HUDEP-2 (cell line): Measurements from ENCODE around the gene DGAT2.

Experiments
- DNase-seq, 76 experiments: peaks; one replicate each; lab custom pipeline; 2025; ENCODE audit not compliant: unreplicated experiment in 76 of 76; lab: John Stamatoyannopoulos, UW

Gene DGAT2

DNA sequence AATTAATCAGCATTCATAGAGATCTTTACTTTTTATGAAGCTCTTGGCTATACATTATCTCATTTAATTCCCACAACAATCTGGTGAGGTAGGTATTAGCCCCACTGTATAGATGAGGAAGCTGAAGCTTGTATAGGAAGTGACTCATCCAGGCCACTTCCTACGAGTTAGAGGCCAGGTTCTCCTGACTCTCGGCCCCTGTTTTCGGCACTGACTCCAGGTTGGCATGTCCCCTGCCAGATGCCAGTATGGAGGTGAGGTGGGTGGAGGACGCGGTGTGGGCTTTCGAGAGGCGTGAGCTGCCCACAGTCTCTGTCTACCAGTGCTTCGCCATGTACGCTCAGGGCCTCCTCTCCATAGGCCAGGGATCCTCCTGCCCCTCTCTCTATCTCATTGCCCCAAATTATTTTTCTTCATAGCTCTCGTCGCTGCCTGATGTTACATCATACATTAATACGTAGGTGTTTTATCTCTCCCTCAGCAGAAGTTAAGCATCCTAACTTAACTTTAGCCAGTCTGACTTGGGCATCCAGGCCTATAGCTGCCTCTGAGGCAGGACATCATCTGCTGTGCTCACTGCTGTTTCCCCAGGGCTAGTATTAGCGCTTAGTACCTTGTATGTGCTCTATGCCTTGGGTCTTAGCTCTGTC is 9.0 kb downstream of the DGAT2 start:
- no peak for DNase-seq

DNA sequence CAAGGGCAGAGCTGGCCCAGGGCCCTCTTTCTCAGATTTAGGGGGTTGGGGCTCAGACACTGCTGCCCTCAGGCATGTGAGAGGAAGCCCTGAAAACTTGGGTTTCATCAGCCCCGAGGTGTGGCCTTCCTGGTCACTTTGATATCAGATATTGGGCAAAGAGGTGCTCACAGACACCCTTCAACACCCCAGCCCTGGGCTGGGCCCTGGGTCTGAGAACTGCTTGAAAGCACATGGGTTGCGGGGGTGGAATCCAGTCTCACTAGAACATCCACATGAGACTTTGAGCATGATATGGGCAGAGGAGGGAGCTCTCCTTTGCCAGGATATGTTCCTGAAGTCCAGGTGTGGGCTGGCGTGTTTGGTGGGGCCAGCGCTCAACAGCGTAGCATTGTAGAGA is 10.4 kb downstream of the DGAT2 start:
- DNase-seq: no peak

DNA sequence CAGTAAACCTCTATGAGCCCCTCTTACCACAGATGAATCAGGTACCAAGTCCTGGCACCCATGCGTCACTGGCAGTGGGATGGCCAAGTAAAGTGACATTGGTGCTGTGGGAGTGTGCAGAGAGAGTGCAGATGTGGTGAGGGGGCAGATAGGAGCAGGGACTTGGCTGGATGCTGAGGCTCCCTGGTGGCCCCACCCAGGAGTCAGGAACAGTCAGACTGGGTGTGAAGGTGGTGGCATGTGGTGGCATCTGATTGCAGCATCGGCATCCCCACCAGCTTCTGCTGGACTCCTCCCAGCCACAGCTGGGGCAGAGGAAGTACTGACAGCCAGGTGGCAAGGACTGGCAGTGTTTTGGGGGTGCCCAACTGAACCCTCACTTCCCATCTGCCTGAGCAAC is 11.4 kb downstream of the DGAT2 start:
- peak in 54 of 76 experiments; percentile 8 to 82 (median 50) for DNase-seq

DNA sequence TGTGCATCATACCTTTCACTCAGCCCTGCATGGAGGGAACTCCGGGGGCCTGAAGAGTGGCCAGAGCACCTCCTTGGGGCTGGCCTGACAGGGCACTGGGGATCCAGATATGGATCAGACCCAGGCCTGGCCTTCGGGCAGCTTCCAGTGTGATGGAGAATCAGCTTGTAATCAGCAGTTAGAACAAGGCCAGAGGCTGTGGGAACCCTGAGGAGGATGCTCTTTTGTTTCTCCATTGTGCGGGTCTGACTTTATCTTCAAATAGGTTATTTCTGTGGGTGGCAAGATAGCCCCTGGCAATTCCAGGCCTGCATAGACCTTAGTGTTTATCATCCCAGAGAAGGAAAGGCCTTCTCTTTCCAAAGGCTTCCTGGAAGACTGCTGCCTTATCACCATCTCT is 12.3 kb downstream of the DGAT2 start:
- no peak for DNase-seq

DNA sequence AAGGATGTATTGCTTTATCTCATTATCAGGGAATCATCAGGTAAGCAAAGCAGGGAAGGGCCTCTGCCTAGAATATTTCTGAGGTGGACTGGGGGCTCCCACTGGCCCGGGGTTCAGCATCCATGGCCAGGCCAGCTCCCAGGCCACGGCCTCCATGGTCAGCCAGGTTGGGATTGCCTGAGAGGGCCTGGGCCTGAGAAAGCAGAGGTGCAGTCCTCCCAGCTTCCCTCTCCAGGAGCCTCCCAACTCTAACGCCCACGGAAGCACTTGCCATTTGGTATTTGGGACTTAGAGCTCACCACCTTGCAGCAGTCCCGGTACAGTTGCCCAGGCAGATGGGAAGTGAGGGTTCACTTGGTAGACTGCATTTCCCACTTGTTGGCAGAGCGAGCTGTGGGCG is 12.7 kb downstream of the DGAT2 start:
- no peak for DNase-seq

DNA sequence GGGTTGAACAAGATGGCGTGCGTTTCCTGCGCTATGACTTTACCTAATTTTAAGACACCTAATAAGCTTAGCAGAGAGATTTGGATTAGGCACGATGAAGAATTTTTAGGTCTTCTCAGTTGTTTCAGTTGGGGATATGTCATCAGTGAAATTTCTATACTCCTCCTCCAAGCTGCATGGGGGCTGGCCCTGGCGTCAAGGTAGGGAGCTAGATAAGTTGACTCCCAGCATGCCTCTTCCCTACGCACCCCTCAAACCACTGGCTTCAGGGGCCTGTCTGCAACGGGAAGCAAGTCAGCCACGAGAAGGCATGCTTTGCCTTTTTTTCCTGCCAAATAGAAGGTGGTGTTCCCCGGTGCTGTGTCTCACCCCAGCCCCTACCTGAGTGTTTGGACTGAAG is 13.3 kb downstream of the DGAT2 start:
- DNase-seq: no peak

DNA sequence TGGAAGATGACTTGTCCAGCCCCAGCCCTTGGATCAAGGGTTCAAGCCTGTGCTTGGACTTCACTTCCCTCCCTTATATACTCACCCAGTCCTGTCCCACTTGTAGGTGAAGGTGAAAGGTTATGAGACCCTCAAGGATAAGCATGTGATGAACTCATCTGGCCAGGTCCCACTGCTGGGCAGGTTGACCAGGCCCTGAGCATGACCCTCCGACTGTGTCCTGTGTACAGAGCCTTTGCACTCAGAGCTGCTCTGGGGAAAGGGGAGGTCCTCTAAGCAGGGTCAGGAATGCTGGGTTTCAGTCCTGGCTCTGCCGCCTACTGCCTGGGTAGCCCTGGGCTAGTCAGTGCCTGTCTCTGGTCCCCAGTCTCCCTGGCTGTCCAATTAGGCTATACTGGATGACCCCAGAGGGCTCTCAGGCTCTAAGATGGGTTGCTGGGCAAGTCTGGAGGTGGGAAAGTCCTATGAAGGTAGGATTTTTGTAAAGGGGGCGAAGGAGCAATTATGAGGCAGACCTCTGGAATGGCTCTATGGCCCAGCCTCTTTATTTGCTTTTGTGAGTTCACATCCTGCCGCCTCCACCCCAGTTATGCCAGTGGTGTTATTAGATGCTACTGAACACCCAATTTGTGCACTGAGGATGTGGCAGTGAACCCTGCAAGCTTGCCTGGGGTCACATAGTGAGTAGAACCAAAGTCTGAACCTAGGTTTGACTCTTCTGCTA is 14.1 kb downstream of the DGAT2 start:
- no peak for DNase-seq

DNA sequence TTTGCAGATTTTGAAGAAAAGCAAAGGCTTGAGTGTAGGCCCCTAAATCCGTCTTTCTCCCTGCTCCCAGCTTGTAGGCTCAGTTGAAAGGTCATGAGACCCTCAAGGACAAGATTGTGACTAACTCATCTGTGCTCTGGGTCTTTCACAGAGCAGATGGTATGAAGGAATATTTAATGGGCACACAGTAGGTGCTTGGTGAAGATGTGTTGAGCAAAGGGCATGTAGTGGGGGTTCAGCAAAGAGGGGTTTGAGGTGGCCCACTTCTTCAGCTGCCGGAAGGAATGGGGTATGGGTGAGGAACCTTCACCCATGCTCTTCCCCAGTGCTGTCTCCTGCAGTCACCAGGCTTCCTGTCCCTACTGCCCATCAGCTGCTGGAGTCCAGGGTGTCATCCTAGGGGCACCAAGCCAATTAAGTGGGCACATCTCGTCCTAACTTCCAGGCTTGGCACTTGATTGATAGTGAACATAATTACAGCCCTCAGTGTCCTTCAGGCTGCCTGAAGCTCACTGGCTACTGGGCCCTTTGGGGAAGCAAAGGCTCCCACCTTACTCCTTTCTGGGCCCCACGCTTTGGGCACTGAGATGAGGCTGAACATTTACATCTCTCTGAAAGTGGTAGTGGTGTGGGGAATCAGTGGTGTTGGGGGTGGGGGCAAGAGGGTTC is 15.0 kb downstream of the DGAT2 start:
- no peak for DNase-seq

DNA sequence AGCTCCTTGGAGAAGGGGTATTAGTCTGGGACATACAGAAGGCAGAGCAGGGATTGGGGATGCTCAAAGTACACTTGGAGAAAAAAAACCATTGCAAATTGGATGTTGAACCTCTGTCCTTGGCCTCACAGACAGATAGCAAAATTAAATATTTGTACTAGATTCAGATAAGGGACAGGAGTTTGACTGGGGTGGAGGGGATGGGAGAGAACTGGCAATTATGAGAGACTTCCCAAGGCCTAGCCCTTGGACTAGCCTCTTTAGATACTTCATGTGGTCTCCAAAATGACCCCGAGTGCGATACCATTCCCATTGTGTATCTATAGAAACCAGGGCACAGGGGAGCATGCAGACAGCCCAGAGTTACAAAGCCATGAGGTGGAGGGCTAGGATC is 15.5 kb downstream of the DGAT2 start:
- no peak for DNase-seq

DNA sequence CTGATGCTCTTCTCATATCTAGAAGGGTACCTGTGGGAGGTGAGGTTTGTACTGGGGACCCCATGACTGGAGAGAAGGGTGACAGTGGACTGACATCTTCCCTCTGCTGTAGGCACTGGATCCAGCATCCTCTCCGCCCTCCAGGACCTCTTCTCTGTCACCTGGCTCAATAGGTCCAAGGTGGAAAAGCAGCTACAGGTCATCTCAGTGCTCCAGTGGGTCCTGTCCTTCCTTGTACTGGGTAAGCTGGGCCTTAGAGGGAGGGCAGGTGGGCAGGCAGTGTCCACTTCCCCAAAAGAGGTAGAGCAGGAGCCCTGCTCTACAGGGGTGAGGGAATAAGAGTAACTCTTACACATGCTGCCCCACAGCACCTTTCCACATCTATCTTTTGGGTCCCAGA is 15.9 kb downstream of the DGAT2 start:
- no peak for DNase-seq

DNA sequence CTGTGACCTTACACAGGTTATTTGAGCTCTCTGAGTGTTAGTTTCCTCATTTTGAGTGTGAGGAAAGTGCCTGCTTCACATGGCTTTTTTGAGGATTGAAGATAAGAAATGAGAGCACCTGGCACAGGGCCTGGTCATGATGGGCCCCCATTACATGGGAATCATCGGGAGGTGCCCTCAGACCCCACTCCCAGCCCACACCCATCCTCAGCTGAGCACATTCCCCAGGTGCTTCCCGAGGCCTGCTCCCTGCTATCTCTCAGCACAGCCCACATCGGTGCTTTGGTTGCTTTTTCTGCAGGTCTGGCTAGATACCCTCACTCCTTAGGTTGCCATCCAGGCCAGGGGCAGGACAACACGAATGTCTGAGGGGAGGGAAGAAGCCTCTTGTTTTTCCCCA is 16.6 kb downstream of the DGAT2 start:
- no peak for DNase-seq

DNA sequence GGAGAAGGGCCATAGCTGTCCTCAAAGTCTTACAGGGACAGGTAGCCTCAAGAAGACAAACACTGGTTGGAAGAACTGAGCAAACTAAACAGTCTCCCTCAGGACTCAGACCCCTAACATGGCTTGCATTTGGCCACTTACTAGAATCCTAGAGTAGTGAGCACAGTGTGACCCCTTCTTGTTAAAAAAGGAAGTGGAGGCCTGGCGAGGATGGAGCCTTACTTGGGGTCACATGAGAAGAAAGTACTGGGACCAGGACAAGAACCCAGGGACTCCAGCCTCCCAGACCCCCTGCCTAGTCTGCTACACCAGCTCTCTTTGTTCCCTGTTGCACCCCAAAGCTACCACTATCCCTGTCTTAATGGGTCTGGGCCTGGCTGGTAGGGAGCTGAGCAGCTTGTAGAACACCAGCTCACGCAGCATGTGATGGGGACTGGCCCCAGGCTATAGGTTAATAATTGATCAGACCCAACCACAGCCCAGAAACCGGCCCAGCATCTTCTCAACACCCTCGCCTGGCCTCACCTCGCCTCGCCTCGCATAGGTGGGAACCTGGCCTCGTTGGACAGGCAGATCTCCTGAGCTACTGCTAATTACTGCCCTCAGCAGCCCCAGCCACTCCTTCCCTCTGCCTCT is 17.6 kb downstream of the DGAT2 start:
- DNase-seq: no peak

DNA sequence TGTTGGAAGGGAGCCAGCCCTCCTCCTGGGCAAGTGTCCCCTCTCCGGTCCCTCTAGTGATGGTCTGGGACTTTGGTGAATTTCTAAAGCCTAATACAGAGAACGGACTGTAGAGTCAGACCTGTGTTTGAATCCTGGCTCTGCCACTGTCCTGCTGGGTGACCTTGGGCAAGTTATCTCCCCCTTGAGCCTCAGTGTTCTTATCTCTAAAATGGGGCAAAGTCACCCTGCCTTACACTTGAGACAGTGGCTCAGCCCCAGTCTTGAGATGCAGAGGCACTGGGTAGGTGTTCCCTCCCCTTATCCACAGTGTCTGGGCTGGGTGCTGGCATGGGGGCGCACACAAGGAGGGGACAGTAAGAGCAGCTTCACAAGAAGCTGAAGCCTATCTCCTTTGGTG is 20.9 kb downstream of the DGAT2 start:
- DNase-seq: no peak

DNA sequence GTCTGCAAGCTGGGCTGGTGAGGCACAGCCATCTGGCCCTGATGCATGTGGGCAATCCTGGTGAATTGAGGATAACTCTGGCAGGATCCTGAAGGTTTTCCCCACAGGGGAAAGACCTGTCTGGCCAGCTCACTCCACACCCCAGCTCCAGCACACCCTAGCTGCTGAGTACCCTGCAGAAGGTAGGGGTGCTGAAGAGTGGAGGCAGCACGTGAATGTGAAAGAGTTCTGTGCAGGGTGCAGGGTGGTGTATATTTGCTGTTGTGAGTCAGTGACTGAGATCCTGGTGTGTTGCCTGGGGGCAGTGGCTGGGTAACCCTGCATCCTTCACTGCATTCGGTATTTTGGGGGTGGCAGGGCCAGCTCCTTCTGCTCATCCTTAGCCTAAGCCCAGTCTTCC is 22.4 kb downstream of the DGAT2 start:
- DNase-seq: no peak

DNA sequence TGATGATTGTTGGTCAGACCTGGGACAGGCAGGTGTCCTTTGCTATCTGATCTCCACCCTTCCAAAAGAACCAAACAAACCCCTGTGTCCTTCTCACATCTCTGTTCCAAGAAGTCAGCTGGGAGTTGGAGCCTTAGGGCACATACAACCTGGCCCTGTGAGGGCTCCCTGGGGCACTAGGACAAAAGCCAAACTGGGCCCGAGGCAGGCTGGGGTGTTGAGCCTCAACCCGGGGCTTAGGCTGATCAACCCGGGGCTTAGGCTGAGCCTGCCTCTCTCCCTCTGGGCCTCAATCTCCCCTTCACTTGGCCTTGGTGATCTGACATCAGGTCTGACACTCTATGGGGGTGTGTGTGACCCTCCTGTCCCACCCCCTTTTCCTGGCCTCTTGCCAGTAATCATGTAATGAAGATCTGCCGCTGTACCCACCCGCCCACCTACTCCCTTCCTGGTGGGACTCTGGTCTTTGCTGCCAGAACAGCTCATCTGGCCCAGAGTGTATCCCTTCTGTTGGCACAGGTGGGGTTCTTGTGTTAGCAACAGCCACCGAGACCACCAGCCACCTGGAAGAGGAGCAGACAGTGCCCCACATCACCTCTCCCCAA is 23.7 kb downstream of the DGAT2 start:
- DNase-seq: no peak

DNA sequence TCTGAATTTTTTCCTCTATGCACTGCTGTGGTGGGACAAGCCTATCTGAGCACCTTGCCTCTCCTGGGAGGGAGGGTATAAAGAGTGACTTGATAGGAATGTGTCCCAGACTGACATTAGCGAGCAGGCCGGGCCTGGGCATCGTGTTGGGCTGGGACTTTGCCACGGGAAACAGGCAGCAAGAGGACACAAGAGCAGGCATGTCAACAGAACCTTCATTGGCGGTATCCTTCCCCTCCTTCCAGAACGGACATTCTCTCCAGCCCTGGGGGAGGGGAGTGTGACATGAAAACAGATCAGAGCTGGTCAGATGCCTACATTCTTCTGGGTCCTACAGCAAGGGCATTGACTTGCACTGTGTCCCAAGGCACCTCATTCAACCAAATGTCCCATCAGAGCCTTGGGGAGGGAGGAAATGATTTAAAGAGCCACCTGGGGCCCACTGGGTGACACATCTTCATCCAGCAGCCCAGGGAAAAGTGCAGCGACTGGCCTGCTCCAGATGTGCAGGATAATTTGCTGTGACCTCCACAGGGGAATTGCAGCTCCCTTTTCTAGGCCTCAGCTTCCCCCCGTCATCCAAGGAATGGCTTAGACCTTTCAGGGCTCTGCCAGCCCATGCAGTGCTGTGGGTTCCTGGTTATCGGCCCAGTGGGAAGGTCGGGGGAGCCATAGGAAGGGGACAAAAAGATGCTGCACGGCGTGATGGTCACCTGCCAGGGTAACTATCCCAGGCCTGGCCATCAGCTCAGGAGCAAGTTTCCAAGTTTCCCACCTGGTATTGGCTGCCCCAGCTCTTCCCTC is 24.6 kb downstream of the DGAT2 start:
- DNase-seq: no peak

DNA sequence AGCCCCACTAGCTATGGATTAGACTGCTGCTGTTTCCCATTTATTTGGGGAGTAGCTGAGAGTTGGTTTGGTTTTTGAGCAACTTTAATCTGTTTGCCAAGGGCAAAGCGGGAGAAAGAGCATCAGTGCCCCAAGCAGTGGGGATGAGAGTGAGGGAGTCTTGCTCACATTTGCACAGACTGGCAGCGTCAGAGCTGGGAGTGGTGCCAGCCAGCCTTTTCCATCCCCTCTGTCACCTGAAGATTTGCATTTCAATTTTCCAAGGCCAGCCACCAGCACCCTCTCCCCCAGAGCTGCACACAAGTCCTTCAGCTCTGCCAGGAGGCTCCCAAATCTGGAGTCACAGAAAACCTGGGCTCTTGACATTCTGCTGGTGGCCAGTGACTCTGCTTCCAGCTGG is 25.4 kb downstream of the DGAT2 start:
- no peak for DNase-seq

DNA sequence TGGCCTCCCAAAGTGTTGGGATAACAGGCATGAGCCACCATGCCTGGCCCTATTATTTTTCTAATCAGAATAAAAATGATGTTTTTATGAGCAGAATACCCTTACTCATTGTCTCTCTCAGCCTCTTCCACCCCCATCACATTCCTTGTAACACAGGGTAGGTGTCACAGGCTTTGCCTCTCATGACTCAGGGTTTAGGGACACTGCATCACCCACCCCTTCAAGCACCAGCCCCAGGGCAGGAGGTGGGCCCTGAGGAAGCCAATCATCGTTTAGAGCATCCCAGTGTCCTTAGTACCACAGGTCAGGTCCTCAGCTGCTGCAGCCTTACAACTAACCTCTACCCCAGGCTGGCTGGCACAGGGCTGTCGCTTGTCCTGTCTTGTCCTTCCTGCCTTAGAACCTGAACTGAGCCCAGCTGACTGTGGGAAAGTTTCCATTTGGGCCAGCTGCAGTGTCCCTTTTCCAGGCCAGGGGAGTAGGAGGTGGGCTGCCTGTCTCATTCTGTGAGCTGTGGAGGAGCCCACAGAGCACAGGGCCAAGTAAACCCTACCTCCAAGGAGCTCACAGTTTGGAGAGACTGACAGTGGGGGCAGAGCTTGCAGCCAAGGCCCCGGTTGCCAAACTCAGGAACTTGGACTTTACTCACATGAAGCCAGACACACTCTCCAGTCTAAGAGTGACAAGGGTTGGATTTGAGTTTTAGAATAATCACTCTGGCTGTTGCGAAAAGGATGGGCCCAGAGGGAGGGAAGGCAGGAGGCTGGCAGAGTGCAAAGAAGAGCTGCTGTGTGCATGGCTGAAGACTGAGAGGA is 26.9 kb downstream of the DGAT2 start:
- no peak for DNase-seq

DNA sequence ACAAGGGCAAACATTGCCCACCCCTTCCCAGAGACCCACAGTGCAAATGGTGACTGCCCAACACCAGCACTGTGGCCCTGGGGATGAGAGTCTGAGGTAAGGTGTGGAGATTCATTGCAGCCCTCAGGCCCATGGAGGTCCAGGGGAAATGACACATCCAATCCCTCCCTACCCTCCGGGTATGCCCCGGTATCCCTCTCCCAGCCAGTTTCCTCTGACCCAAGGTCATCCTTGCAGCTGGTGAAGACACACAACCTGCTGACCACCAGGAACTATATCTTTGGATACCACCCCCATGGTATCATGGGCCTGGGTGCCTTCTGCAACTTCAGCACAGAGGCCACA is 27.5 kb downstream of the DGAT2 start:
- DNase-seq: no peak

DNA sequence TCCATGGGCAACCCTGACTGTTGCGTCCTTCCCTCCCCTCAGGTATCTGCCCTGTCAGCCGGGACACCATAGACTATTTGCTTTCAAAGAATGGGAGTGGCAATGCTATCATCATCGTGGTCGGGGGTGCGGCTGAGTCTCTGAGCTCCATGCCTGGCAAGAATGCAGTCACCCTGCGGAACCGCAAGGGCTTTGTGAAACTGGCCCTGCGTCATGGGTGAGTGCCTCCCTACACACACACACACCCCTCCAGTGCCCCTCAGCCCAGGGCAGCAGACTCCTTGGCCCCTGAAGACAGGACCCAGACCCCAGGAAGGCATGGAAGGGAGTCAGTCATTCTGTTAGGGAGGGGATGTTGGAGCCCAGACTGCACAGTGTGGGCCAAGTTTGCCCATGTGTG is 28.5 kb downstream of the DGAT2 start:
- DNase-seq: peak in 4 of 76 experiments; percentile 1 to 24 (median 16)
